Dermis microvascular lymphatic vessel endothelial cell (primary cell): Measurements from ENCODE around the gene ESF1. TPM values are rescaled to one million over a fixed set of nuclear protein-coding genes. Genes with fewer than 3 reads are reported as not detected.

Source experiments
- DNase-seq, 2 donors: peaks; one replicate each; pipeline versions ENCODE4 v3.0.0 to v3.0.0-alpha.2; 2010; ENCODE audit warnings: low read depth in 2 of 2
- total RNA-seq: library from RNA; depleted of rRNA; stranded (reverse); fragments of >200 nt; gene quantifications from 2 replicates; pipeline ENCODE4 v1.2.1, GENCODE V29; 2014

The ESF1 gene
- 4.5 and 5.9 TPM in 2 replicates for total RNA-seq

DNA sequence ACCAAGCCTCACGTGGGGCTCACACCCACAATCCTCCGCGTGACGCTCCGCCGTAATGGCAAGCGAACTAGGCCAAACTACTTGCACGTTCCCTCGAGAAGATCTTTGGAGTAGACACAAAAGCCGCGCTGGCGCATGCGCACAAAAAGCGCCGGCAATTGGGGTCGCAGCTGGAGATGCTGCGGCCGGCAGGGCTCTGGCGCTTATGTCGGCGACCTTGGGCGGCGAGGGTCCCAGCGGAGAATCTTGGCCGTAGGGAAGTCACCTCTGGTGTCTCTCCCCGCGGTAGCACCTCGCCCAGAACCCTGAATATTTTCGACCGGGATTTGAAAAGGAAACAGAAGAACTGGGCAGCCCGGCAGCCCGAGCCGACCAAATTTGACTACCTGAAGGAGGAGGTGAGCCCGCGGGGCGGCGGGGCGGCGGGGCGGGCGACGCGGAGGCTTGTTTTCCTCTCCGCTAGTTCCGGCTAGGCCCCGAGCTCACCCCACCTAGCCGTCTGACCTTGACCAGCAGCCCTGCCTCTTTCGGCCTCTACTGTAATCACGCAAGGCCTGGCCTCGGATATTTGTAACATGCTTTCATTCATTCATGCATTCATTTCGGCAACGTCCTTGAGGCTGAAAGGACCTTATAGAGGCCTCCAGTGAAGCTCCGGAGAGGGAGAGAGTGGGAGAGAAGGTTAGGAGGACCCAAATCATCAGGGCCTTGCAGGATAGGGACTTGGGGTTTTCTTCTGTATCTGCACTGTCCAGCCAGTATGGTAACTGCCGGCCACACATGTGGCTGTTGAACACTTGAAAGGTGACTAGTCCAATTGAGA, at the start of gene ESF1, which contains the start of gene NDUFAF5:
ESF1 (minus strand) TSS at position 27 of the 823 bp plus-strand sequence. CDS start 1,779 bp downstream, outside the sequence.
NDUFAF5 (plus strand) TSS at position 136 of the 823 bp plus-strand sequence; CDS start at position 177, 41 bp downstream.
- DNase-seq = peak; percentile 96 to 97

GRCh38 chr20:13831476-13831875, 46.8 kb upstream of the ESF1 start:
- DNase-seq = no peak

DNA sequence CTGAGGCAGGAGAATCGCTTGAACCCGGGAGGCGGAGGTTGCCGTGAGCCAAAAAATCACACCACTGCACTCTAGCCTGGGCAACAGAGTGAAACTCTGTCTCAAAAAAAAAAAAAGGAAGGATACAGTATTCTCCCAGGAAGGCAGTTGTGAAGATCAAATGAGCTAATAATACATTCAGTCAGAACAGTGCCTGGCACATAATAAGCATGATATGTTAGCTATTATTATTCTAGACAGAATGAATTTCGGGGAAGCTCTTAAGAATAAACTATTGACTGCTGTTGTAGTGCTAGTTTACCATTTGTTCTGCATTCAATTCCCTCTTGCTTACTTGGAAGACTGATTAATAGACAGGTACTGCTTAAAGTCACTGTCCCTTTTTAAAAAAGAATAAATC, 40.7 kb upstream of the ESF1 start:
- DNase-seq = no peak

DNA sequence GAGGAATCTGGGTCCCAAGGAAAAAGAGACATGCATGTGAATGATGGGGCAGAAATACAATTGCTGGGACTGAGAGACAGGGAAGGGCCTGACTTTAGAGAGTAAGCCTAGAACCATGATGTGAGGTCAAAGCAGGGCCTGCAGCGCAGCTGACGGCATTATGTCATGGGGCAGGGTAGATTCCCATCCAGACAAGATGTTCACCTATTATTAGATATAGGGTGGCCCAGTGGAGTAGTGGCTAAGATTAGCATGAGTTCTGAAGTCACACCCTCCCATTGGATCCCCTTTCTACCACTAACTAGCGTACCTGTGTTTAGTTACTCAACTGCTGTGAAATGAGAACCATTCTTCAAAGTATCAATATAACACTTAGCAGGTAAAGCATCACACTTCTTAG, 39.7 kb upstream of the ESF1 start:
- DNase-seq = no peak

DNA sequence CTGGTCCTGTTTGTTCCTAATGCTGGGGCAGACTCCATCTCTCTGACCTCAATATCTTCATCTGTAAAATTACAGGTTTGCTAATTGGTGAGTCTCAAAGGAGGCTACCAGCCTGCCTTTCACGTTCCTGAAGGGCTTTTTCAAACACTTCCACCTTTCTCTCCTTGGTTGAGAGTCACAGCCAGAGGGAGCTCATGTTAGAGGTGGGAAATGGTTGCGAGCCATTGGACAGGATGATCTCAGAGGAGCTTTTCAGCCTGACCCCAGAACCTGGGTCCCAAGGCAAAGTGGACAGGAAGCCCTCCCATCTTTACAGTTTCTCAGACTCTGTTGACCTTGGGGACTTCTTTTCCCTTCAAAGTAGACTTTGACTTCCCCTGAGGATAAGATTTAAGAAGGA, 37.7 kb upstream of the ESF1 start:
- no peak for DNase-seq

DNA sequence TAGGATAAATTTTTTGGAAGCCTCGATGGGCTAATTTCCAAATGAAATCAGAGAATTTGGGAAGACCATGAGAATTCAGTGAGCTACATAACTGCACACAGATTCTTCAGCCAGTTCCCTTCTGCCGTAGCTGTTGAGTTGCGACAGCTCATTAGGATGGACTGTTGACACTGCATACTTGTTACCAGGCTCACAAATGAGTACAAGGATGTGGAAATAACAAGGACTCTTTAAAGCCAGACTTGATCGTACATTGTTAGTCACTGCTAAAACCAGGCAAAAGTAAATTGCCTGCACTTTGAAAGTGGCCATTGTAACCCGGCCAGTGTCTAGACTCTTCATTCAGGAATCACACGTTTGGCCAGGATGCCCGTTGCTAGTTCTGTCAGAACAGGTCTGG, 37.2 kb upstream of the ESF1 start:
- DNase-seq = no peak

GRCh38 chr20:13819885-13820645, 35.3 kb upstream of the ESF1 start:
- DNase-seq = peak; percentile 43 to 58

DNA sequence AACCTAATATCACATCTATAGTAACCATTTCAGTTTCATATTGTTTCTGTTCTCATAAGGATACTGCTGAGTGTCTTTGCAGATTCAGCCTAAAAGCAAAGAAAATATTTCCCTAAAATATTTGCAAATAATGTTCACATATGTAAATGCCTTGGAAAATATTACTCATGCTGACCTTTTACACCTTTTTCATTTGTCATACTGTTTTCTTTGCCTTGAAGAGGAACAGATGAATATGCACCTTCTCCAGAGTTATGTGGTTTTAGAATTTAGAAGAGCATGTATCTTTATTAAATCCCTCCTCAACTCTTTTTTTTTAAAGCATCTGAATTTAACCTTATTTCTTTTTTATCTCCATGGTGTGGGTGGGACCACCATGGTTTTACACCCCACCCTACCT, 32.6 kb upstream of the ESF1 start:
- peak; percentile 12 to 51 for DNase-seq

GRCh38 chr20:13816757-13817156, 32.0 kb upstream of the ESF1 start:
- no peak for DNase-seq

DNA sequence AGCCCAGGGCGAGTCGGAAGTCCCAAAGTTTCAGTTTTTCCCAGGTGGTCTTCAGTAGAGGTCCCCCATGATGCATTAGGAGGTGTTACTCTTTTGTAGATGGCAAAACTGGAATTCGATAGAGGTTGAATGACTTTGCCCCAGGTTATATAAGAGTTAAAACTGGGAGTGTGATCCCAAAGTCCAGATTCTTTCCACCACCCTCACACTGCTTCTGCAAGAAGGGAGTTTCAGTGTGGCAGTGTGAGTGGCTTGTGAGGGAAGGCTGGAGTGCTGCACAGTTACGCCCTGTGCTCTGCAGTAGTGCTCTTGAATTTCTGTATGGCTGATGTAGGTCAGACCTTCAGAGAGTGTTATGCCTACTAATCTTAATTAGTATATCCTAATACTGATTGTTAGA, 30.0 kb upstream of the ESF1 start:
- DNase-seq = no peak

DNA sequence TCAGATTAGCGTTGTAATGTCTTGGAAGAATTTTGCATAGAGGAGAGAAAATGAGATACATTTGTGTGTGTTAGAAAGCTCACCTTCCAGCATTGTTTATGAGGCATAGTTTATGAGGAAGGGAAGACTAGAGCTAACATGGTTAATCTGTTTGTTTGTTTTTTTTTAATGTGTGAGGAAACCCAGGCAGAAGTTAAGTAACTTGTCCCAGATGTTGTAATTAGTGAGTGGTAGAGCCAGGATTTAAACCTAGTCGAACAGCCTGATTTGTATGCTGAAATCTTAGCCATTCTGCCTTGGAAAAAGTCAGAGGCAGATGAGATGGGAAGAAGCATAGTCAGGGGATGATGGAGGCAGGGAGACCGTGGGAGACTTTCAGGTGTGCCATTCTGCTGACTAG, 29.2 kb upstream of the ESF1 start:
- no peak for DNase-seq

DNA sequence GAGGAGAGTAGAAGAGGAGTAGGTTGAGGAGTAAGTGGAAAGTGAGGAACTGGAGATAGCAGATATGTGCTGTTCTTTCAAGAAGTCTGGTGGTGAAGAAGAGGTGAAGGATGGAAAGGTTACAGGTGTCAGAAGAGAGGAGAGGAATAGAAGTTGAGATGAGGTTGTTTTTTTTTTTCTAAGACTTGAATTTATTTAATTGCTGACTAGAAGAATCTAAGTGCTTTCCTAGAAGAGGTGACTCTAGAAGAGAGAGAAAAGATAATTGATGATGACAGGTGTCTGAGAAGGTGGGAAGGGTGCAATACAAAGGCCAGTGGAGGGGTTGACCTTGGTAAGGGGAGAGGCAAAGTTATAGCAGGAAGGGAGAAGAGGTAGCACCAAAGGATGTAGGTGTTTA, 25.7 kb upstream of the ESF1 start:
- DNase-seq = no peak

GRCh38 chr20:13809855-13810254, 25.1 kb upstream of the ESF1 start:
- no peak for DNase-seq

- no peak for DNase-seq
Observed at GRCh38 chr20:13809373-13809772, 24.7 kb upstream of the ESF1 start.

DNA sequence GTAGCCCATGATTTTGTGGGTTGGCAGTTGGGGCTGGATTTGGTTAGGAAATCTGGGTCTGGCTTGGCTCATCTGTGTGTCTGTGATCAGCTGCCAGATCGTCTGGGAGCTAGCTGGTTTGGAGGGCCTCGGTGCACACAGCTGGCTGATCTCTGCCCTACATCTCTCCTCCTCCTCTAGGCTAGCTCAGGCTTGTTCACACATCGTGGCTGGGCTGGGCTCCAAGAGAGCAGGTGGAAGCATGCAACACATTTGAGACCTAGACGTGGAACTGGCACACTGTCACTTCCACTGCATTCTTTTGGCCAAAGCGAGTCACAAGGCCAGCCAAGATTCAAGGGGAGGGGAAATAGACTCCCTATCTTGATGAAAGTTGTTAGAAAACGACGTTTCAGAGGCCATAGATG, 16.0 kb upstream of the ESF1 start:
- DNase-seq = peak; percentile 60 to 76

DNA sequence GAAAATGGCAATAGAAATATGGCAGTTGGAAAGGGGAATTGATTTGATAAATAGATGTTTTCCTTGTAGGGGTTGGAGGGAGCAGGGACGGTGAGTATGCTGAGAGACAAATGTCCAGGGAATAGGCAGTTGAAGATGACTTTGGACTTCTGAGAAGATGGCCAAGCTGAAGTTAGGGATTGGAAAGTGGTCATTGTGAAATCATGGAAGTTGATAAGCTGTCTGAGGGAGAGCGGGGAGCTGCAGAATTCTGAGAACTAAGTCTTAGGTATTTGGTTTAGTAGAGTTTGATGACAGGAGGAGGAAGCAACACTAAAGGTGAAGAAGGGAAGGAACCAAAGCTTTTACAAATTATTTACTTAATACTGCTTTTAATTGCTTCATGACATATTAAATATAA, 15.3 kb upstream of the ESF1 start:
- DNase-seq = no peak

DNA sequence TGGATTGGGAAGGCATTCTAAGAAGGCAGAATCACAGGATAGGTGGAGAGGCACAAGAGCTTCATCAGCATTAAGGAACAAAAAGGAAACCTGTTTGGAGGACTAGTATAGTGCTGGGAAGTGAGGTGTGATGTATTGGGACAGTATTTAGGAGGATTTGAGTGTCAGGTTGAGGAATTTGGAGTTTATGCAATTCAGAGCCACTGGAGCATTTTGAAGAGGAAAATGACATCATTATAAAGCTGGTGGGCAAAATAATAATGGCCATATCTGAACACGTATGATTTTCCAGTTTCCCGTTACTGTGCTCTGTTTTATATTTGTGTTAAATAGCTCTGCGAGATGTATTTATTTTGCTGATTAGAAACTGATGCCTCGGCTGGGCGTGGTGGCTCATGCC, 14.3 kb upstream of the ESF1 start:
- no peak for DNase-seq

DNA sequence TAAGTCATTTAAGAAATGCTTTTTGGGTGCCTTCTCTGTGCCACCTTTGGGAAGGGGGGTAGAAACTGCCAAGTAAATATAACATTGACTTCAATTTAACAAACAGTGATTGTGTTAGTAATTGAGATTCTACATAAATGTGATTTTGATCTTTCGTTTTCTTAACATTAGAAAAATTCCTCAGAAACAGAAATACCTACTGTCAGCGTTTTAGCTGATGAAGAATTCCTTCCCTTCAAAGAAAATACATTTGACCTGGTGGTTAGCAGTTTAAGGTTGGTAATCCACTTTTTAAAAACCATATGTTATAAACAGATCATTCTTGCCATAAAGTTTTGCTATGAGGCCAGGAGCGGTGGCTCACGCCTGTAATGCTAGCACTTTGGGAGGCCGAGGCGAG, 9.9 kb upstream of the ESF1 start:
- no peak for DNase-seq

DNA sequence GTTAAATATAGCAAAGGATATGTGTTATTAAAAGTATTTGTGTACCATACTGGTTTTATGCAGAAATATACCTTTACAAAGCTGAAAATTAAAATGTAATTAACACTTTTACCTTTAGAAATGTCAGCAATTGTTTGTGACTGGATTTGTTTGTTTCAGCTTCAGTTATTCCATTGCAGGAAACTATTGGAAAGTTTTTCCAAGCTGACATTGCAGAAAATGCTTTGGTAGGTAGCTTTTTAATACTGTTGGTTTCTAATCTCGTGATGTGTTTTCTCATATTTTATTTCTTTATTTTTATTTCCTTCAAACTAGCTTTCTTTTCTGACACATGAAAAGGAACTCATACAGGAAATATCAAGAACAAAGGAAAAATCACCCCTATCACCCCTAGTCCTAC, 8.3 kb upstream of the ESF1 start:
- DNase-seq = peak; percentile 31 to 52

DNA sequence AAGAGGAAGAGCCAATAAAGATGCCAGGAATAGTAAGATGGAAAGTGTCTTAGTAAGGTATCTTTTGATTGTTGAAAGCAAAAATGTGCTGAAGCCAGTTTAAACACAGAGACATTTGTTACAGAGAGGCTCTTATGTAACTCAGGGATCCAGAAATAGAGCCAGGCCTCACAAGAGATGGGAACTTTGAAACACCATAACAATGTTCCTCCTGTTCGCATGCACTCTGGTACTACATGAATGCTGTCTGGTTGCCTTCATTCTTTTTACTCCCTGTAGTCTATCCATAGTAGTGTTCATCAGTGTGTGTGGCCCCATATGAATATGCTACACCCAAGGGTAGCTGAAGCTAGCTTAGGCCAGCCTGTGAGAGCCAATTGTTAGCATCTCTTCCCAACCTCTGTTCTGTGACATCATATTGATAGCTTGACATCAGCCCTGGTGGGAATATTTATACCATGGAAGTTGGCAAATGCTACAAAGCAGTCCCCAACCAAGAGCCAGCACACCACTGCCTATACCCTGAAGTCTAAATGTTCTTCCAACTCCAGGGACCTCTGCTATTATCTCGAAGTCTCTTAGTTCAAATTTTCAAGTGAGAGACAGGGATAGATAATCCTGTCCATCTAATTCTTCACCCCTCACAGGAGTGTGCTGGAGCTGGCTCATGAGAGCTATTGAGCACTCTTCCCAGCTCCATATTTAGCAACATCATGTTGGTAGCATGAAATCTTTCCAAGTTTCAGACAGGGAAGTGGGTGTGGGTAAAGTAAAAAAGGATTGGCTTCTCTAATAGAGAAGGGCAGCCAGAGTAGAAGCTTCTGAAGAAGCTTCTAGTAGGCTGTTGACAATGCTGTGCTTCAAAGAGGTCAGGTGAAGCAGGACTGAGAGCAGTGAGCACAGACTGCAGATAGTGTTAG, 7.1 kb upstream of the ESF1 start:
- DNase-seq = no peak

DNA sequence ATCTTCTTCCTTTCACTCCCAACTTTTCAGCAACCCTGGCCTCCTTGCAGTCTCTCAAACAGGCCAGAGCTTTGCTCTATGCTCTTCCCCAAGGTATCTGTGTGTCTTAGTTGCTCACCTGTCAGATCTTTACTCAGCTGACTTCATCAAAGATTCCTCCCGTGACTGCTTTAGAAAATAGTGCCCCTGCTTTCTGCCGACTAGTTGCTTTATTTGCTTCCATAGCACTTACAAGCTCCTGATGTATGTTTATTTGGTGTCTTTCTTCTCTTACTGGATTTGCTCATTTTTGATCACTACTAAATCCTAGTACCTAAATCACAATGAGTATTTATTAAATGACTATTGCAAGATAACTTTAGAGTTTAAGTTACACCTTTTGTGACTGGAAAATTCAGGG, 6.0 kb upstream of the ESF1 start:
- DNase-seq = no peak
